ENCODE results near the gene FAM9C.

Gene FAM9C

DNA sequence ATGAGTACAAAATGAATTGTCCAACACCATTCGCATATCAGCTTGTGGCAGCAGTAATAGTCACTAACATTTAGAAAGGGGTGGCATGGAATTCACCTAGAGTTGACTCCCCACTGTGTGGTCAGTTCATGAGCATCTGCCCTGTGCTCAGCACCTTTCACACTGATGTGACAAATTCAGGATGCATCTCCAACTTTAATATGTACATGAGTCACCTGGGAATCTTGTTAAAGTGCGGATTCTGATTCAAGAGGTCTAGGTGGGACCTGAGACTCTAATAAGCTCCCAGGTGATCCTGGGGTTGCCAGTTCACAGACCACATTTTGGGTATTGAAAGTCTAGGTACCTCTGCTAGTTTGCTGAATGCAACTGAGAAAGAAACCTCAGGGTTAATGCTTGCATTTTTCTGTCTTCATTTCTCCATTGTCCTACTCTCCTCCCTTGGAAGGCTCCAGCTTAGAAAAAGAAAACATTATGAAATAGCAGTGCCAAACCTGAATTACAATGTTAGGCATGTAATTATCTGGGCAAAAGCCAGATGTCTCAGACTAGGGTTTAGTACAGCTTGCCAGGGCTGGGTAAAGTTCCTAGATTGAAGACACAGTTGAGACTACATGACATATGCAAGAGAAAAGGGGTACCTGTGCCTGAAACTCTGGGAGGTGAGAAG lies 36.8 kb downstream of the FAM9C start:
- no peak for DNase-seq (ENCODE audit: low read depth in 3 of 3)

DNA sequence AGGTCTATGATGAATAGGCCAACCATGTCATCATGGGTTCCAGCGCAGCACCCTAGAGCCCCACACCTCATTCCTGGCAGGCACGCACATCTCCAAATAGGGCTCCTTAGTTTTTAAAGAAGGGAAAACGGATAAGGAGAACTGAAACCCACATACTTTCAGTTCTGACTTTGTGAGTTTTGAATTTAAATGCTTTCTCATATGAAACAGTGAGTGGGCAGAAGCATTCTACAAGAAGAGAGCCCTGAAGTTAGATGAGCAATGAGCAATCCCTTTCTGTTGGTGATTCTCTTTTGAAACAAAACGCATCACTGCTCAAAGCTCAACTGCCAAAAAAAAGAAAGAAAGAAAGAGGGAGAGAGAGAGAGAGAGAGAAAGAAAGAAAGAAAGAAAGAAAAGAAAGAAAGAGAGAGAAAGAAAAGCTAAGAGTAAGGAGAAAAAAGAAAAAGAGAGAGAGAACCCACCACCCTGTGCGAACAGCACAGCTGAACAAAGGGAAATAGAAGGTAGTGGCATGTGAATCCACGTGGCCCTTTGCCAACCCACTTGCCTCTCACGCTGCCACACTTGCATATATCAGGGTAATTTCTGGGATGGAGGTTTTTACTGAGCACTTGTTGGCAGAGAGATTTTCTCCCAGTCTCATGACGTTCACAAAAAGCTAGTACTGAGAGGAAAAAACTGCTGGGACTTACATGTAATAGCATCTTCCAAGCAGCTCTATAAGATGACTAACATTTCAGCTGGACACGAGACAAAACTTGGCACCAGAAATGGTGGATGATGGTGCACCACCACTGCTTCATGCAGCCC lies 38.6 kb downstream of the FAM9C start:
- peak in 1 of 3 experiments; percentile 14 for DNase-seq (ENCODE audit: low read depth in 3 of 3)

DNA sequence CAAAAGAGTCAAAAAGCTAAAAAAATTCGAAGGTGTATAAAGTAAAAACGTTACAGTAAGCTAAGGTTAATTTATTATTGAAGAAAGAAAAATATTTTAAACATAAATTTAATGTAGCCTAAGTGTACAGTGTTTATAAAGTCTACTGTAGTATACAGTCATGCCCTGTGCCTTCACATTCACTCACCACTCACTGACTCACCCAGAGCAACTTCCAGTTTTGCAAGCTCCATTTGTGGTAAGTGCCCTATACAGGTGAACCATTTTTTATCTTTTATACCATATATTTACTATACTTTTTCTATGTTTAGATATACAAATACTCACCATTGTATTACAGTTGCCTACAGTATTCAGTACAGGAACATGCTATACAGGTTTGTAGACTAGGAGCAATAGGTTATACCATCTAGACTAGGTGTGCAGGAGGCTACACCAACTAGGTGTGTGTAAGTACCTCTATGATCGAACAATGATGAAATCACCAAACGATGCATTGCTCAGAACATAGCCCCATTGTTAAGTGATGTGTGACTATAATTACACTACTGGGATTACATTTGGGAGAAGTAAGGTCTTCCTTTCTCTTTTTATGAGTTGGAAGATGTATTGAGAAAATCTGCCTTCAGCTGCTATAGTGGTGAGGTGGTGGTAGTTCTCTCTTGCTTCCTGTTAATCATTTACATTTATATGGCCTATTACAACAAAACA lies 42.3 kb downstream of the FAM9C start:
- DNase-seq (ENCODE audit: low read depth in 3 of 3) = no peak

DNA sequence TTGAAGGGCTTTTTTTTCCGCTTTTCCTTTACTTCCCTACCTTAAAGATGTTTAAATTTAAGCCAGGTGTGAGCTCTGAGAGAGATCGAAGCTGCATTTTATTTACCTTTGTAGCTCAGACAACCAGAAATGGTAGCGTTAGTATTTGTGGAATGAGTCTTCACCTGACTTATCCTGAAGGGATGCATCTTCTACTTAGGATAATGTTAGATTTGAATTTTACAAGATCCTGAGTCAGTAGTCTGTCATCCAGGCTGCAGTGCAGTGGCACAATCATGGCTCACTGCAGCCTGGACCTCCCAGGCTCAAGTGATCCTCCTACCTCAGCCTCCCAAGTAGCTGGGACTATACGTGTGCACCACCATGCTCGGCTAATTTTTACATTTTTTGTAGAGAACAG lies 43.3 kb downstream of the FAM9C start:
- no peak for DNase-seq (ENCODE audit: low read depth in 3 of 3)

DNA sequence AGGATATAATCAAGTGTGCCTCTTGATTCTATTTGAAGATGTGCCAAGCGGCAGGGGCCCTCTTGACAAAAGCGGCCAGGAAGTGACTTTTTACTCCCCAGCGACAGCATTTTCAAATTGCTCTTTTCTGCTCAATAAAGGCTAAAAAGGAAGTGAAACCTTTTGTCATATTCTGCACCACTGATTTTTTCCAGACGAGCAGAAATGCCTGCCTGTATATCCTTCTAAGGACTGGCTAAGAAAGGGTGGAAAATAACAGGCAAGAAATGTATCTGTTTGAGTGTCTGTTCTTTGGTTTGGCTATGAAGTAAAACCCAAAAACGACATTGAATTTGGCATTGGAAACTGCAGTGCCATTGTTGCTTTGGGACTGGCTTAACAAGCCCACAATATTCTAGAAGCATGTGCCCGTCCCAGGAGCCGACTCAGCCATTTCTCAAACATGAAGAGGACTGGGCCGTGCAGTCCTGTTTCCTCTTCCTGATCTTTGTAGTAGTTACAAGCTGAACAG lies 44.1 kb downstream of the FAM9C start:
- no peak for DNase-seq (ENCODE audit: low read depth in 3 of 3)

DNA sequence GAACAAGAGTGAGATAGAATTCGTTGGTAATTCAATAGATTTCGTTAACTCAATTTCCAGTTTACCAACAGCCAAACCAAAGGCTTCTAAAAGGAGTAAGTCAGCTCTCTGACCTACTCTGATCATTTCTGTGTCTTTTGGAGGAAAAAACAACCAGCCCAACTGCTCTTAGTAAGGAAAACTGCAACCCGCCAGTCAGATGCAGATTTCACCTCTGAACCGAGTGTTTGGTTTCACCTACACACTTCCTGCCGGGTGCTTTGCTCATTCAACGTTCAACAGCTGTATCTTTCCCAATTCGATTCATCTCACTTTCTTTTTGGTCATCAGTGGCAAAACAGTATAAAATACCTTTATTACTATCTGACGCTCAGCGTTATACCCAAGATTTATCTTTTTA lies 45.0 kb downstream of the FAM9C start:
- peak in 1 of 3 experiments; percentile 41 for DNase-seq (ENCODE audit: low read depth in 3 of 3)

DNA sequence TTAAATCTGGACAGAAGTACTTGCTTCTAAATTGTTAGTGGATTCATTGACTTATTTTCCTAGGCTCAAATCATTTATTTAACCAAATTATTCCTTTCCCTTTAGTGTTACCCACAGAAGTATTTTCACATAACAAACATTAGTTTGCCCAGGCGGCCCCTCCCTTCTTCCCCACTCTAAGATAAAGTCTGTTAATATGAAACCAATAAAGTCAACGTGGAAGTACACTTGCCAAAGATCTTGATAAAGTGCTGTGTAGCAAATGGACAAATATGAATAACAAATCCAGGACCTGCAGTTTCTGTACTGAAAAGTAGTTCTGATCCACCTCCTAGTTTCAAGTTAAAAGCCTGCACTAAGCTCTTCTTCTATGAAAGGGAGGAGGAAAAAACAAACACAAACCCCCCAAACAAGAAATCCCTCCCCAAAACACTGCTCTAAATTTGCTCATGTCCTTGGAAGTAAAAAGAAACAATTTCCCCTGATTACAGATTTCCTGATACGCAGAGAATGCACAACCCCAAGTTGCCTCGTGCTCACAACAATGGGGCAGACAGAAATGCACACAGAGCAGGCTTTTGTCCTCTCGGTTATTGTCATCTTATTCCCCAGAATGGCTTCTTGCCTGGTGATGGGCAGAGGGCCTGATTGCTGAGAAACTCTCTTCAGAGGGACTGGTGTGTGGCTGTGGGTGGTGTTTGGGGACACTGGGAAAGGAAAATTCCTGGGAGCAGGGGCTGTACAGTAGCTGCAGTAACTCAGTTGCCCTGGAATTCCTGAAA lies 46.3 kb downstream of the FAM9C start:
- DNase-seq (ENCODE audit: low read depth in 3 of 3) = no peak

DNA sequence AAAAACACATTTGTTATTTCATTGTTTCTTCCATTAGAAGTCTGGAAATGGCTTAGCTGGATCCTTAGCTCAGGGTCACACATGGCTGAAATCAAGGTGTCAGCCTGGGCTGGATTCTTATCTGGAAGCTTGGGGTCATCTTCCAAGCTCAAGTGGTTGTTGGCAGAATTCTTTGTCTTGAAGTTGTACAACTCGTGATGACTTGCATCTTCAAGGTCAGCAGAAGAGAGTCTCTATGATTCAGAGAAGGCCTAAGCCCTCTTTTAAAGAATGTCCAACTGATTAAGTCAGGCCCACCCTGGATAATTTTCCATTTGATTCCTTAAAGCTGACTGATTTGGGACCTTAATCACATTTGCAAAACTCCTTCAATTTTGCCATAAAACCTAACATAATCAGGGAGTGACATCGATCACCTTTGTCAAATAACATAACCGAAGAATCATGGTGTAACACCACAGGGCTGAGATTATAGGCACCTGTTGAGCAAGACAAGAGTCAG lies 47.4 kb downstream of the FAM9C start:
- DNase-seq (ENCODE audit: low read depth in 3 of 3) = no peak

DNA sequence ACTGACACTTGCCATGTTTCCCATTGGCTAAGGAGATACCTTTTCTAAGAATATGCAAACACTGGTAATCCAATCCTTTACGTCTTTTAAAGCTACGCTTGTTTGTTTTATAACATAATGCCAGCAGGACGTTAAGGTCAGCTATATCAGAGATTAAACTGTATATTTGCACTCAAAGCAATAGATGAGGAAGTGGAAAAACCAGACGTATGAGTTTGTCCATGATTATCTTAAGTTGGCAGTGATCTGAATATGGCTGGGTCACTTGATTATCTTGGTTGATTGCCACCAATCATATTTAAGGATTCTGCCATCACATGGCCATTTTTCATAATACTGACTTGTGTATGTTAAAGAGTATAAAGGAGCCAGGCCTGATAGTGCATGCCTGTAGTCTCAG lies 50.1 kb downstream of the FAM9C start:
- no peak for DNase-seq (ENCODE audit: low read depth in 3 of 3)

DNA sequence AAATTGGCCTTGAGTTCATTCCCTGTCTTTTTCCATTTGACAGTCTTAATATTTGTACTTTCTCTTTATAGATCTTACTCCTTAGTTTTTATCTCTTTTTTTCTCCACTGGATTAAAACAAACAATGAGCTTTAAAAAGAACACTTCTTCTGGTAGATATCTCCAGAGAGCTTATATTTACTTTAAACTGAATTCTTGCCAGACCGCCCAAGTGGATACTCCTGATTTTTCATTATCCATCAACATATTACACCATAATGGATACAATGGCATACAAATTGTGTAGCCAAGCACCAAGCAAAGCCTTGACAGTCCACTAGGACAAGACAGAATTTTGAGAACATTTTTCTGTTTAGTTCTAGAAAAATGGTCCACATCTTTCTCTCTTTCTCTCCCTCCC lies 50.6 kb downstream of the FAM9C start:
- no peak for DNase-seq (ENCODE audit: low read depth in 3 of 3)

DNA sequence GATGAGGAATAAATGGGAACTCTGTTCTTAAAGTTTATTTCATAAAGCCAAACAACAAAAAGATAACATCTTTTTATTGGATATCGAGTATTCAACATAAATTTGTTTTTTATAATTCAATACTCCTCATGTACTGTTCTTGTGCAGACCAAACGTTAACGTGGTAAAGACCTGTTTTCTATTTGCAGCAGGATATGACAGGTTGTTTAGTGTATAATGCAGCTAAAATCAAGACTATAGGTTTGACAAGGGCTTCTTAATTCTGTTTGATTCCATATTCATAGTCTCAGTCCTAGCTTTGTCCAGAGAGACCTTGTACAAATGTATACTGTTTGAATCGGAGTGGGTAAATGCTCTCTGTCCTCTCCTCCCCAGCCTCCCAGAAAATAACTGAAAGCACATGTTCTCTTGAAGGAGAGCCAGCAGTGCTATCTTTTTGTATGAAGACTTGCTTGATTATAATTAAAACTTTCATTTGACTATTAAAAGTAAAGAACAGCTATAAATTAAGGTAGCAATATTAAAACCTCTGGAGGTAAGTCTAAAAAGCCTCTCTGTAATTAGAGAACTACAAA lies 51.8 kb downstream of the FAM9C start:
- no peak for DNase-seq (ENCODE audit: low read depth in 3 of 3)

DNA sequence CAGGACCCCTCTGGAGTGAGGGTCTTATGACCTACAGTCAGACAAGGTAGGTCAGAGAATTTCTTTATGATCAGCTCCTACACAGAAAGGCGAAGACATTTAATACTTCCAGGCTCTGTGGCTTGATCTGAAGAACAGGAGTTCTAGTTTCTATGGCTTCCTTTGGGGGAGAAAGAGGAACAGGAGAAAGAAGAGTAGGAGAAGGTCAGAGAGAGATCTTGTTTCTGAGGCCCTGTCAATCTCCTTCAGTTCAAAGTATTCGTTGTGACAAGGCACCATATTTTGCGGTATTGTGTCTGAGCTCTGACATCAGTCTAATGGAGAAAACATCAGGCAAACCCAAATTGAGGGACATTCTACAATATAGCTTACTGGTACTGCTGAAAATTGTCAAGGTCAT lies 52.8 kb downstream of the FAM9C start:
- no peak for DNase-seq (ENCODE audit: low read depth in 3 of 3)

DNA sequence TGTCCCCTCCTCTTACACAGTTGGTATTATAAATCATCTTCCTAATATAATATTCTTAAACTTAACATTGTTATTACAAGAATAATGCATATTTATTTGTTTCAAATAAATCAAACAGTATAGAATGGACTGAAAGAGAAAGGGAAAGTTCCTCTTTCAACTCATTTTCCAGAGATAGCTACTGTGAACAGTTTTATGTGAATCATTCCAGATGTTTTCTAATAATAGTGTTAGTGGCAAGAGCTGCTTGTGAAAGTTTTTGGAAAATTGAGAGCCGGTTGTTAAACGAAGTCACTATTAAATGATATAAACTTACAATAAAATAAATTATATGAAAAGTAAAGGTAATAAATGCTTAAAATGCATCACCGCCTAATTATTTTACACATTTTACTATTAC lies 55.0 kb downstream of the FAM9C start:
- DNase-seq (ENCODE audit: low read depth in 3 of 3) = no peak

DNA sequence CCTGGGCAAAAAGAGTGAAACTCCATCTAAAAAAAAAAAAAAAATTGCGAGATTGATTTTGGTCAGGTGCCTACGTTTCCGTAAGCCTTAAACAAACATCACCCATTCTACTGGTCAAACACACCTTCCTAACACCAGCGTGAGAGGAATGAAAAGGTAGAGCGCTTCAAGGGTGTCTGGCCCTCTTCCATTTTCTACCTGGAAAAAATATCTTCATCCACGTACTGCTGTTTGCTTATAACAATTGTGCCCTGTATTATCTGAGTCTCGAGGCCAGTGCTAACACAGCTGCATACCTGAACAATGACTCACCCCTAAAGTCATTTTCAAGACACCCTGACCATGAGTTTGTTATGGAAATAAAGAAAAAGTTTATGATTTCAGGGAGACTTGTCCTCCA lies 55.6 kb downstream of the FAM9C start:
- DNase-seq (ENCODE audit: low read depth in 3 of 3) = no peak

DNA sequence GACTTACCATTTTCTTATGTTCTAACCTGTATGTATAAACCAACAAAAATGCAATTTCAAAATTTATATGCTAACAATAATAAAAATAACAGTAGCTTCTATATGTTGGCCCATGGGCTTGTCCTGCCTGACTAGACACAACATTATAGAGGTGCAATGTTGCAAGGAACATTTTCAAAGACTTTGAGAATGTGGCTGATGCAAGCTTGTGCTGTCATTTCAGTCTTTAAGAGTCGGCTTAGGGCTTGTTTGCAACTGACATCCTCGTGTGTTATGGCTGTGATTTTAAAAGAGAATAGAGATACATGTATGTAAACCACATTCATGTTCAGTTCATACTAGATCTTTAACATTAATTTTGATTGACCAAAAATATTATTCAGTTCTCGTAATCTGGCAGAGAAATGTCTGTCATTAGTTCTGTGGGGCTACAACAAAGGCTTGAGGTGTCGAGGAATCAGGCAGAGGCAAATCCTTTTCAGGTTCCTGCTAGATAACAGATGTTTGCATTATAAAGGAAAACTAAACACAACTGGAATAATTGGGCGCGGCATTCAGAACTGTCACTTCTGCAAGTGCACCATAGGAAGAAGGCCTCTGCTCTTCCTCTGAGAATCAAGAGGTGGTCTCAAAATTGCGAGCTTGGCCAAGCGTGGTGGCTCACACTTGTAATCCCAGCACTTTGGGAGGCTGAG lies 56.4 kb downstream of the FAM9C start:
- DNase-seq (ENCODE audit: low read depth in 3 of 3) = no peak

DNA sequence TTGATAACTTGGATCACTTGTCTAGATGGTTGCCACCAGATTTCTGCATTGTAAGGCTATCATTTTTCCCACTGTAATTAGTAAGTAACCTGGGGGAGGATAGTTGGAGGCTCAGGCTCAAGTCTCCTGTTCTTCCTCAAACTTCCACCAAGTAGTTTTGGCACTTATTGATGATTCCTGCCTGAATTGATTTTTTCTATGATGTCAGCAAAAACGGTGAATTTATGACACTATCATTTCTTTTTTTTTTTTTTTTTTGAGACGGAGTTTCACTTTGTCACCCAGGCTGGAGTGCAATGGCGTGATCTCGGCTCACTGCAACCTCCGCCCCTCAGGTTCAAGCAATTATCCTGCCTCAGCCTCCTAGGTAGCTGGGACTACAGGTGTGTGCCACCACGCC lies 57.1 kb downstream of the FAM9C start:
- no peak for DNase-seq (ENCODE audit: low read depth in 3 of 3)

DNA sequence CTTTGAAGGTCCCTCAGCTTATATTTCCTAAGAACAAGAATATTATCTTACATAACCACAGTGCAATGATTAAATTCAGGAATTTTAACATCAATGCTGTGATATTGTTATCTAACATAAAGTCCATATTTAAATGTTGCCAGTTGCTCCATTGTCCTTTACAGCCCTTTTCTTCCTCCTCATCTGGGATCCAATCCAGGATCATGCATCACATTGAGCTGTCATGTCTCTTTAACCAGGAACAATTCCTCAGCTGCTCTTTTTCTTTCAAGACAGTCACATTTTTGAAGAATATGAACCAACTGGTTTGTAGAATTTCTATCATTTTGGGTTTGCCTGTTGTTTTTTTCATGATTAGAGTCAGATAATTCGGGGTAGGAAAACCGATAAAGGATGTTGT lies 57.5 kb downstream of the FAM9C start:
- DNase-seq (ENCODE audit: low read depth in 3 of 3) = no peak

DNA sequence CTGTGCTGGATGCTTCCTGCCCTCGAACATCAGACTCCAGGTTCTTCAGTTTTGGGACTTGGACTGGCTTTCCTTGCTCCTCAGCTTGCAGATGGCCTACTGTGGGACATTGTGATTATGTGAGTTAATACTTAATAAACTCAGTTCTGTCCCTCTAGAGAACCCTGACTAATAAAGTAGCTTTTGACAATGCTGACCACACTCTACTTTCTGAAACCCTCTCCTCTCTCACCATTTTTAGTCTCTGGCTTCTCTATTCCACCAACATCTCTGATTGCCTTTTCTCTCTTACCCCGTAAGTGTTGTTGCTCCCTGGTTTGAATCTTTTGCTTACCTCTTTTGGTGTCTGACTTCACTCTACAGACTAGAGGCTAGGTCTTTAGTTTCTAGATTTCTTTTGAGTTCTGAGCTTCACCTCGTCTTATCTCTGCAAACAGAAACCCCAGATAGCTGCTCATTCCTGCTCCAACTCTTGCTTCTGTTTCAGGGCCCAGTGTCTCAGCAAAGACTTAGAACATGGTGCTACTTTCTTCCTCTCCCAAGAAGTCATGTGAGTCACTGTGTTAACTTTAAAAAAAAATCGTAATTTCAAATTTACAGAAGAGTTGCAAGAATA lies 58.1 kb downstream of the FAM9C start:
- no peak for DNase-seq (ENCODE audit: low read depth in 3 of 3)

Data from stimulated activated CD4-positive, alpha-beta T cell treated with anti-CD3 and anti-CD28 coated beads, TNF-alpha, amount 100 ng/mL, for 24 hours (primary cell).